ENCODE measurements around the gene FHL3. TPM values are rescaled to one million over a fixed set of nuclear protein-coding genes. Genes with fewer than 3 reads are reported as not detected.
A peak's percentile ranks its signal among the peaks of the same experiment; 100 is the strongest.

The FHL3 gene

GRCh38 chr1:37947364-37947763, 58.0 kb downstream of the FHL3 start:
- Histone ChIP-seq H4K8ac (ENCODE audit: low read depth, low read length) (no peak overlapping the region), H3K27me3 (ENCODE audit: insufficient read depth, low read length, poor library complexity) (no peaks in the 10 kb centered on the region), H3K9ac (ENCODE audit: low read length) (no peak overlapping the region), H3K4me3 (ENCODE audit: low read length) (no peak overlapping the region), H2AK5ac (ENCODE audit: low read length) (no peak overlapping the region), H3K79me1 (ENCODE audit: low read length) (no peaks in the 10 kb centered on the region), H2BK5ac (ENCODE audit: low read length) (no peak overlapping the region), H2BK120ac (ENCODE audit: low read depth, low read length) (no peak overlapping the region), H3K56ac (ENCODE audit: low read length) (peak overlapping the region; percentile 17), H3K18ac (ENCODE audit: low read length) (no peak overlapping the region), H2BK15ac (replicated peaks; ENCODE audit: low read depth) (no peak overlapping the region), H3K79me2 (ENCODE audit: control insufficient read depth, insufficient read depth, low read length) (no peaks in the 10 kb centered on the region), H3K4ac (ENCODE audit: low read depth, low read length) (no peak overlapping the region), H4K5ac (ENCODE audit: low read length) (no peak overlapping the region), H3K36me3 (ENCODE audit: control insufficient read depth, insufficient read depth, low read length) (no peaks in the 10 kb centered on the region), H3K27ac (ENCODE audit: low read depth, low read length) (no peak overlapping the region), H3K4me2 (ENCODE audit: low read length) (no peak overlapping the region), H3K23ac (ENCODE audit: low read length) (no peak overlapping the region), H3K4me1 (ENCODE audit: control insufficient read depth, low read depth, low read length) (no peaks in the 10 kb centered on the region)
- WGBS (ENCODE audit: extremely low coverage, insufficient coverage, low lambda C conversion rate) = no CpG with 5 or more reads among the region's 6 CpGs
- no peak for DNase-seq

Small RNAs within 50 kb of the gene (small RNA-seq; reads per million reads assigned to genes)
- gene RF00017 (ENCODE audit: insufficient read depth) (not detected), gene RNU6-510P (ENCODE audit: insufficient read depth) (not detected)
